AG10803 (cell line): Measurements from ENCODE around the gene FNDC10.
"Not testable (repeated sequence)": the region's sequence is repeated elsewhere in the genome, so short reads cannot be mapped to it uniquely, and the experiment has no call there.

Source experiments
- DNase-seq: peaks from one replicate; pipeline ENCODE4 v3.0.0; 2010; ENCODE audit warnings: low read depth
- H3K4me3 ChIP-seq: 2 replicates; pipeline ENCODE4 v1.5.1; 2011; ENCODE audit warnings: mild to moderate bottlenecking, low read length, control low read depth
- TF ChIP-seq, protein P1 (sequence below): conservative IDR thresholded peaks from 2 replicates; pipeline ENCODE4 v1.5.1; 2011; ENCODE audit warnings: mild to moderate bottlenecking, low read length, control low read depth, inconsistent platforms

Gene FNDC10

DNA sequence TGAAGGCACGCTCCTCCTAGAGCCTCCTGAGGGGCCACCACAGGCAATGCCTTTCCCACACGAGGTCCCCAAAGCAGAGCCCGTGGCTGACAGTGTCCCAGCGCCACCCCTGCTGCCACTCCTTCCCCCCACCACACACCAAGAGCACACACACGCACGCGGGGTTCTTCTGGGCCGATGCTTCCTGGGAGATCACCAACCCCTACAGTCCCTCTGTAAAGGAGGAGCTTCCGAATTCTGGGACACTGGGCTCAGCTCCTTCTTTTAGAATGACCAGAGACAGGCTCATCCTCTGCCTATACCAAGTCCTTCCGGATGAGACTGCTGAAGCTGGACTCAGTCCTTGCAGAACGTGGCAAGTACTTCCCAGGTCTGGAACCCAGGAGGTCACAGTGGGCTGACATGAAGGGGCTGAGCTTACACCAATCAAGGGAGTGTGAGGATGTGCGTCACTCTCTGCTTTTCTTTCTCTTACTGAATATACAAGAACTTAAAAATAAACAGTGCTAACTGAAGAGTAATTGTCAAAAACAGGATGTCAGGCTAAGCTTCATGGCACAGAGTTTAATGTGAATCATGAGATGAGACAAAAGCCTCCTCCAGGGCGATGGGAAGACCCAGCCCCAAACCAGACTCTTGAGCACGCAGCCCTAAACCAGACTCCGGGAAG lies 38.0 kb downstream of the FNDC10 start:
- no peak overlapping the region for H3K4me3 ChIP-seq
- no peak for DNase-seq
- TF ChIP-seq, protein P1, sequence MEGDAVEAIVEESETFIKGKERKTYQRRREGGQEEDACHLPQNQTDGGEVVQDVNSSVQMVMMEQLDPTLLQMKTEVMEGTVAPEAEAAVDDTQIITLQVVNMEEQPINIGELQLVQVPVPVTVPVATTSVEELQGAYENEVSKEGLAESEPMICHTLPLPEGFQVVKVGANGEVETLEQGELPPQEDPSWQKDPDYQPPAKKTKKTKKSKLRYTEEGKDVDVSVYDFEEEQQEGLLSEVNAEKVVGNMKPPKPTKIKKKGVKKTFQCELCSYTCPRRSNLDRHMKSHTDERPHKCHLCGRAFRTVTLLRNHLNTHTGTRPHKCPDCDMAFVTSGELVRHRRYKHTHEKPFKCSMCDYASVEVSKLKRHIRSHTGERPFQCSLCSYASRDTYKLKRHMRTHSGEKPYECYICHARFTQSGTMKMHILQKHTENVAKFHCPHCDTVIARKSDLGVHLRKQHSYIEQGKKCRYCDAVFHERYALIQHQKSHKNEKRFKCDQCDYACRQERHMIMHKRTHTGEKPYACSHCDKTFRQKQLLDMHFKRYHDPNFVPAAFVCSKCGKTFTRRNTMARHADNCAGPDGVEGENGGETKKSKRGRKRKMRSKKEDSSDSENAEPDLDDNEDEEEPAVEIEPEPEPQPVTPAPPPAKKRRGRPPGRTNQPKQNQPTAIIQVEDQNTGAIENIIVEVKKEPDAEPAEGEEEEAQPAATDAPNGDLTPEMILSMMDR, result no peak

DNA sequence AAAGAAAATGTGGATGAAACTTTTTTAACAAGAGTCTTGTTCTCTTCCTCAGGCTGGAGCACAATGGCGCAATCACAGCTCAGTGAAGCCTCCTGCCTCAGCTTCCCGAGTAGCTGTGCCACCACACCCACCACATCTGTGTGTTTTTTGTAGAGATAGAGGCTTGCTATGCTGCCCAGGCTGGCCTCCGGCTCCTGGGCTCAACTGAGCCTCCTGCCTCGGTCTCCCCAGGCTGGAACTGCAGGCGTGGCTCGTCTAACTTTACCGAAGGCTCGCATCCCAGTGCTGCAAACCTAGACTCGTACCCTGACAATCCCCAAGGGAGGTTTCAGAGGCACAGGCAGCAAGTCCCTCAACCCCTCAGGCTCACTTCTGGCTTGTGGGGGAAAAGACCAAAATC lies 39.8 kb downstream of the FNDC10 start:
- H3K4me3 ChIP-seq, result no peak overlapping the region
- no peak for DNase-seq
- TF ChIP-seq, protein P1, result no peak

- DNase-seq, result no peak
- TF ChIP-seq, protein P1, result no peak
- no peak overlapping the region for H3K4me3 ChIP-seq
These were observed 40.9 kb downstream of the FNDC10 start for GRCh38 chr1:1559066-1559465.

GRCh38 chr1:1558591-1558990 lies 41.3 kb downstream of the FNDC10 start:
- TF ChIP-seq, protein P1, result no peak
- H3K4me3 ChIP-seq, result no peak overlapping the region
- no peak for DNase-seq

DNA sequence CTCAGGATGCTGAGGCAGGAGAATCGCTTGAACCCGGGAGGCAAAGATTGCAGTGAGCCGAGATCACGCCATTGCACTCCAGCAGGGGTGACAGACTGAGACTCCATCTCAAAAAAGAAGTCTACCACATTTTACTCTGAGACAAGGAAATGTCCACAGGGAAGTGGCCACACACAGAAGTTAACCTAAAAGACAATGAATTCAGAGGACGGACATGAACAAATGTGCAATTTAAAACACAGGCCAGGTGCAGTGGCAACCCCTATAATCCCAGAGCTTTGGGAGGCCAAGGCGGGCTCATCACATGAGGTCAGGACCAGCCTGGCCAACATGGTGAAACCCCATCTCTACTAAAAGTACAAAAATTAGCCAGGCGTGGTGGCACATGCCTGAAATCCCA lies 42.2 kb downstream of the FNDC10 start:
- H3K4me3 ChIP-seq, DNase-seq: not testable (repeated sequence)

DNA sequence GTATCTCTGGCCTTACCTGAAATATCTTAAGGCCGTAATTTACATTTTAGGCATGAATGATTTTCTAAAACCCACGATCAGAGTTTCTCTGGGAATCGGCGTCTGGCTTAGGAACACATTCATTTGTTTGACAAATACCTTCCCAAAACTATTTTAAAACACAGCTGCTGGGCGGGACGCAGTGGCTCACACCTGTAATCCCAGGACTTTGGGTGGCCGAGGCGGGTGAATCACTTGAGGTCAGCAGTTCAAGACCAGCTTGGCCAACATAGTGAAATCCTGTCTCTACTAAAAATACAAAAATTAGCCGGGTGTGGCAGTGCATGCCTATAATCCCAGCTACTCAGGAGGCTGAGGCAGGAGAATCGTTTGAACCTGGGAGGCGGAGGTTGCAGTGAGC lies 43.0 kb downstream of the FNDC10 start:
- not testable (repeated sequence) for H3K4me3 ChIP-seq, DNase-seq

DNA sequence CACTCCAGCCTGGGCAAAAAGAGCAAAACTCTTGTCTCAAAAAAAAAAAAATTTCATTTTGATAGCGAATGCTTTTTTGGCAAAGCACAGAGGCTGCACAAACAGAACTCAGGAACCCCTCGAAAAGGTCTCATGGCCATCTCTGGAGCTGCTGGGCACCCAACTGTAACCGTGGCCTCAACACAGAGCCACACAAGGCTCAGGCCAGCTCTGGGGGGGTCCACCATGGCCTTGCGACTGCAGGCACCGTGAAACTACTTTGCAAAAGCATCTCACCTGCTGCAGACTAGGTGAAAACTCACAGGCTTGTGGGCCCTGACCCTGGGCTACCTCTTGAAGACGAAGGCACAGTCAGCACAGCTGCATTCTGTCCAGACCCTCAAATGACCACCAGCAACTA lies 43.4 kb downstream of the FNDC10 start:
- H3K4me3 ChIP-seq, result no peak overlapping the region
- no peak for DNase-seq
- TF ChIP-seq, protein P1, result no peak

DNA sequence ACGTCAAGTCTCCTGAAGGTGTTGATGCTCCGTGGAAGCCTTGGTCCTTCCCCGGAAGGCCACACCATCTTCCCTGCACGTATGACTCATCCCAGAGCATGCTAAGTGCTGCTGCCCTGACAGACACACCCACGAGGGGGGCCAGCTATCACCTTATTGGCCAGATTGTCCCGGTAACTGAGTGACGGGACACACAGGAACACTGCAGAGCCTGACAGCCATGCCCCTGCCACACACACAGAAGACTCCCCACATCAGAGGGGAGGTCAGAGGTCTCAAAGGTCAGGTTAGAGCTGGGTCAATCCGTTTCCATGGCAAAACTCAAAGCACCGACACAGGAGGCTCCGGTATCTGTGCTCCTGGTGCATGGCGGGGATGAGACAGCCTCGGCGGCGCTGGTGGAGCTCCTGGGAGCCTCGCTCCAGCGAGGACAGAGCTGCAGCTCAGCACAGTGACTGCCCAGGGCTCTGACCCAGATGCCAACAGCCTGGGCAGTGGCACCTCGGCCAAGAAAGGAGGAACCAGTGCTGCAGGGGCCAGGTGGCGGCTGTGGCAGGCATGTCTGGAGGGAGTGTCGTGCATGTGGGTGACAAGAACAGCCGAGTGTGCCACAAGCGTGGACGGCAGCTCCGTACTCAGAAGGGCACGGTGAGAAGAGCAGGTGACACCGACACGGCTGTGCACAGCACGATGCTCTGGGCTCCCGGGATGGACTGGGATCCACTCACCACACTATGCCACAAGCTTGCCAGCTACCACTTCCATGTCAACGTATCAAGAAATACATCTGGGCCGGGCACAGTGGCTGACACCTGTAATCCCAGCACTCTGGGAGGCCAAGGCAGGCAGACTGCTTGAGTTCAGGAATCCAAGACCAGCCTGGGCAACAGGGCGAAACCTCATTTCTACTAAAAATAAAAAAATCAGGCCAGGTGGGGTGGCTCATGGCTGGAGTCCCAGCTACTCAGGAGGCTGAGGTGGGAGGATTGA lies 44.7 kb downstream of the FNDC10 start:
- TF ChIP-seq, protein P1, result no peak
- H3K4me3 ChIP-seq, result no peak overlapping the region
- peak; percentile 71 for DNase-seq
